HG03196 (cell line): ENCODE results near the gene MPZL2.
A peak's percentile ranks its signal among the peaks of the same experiment; 100 is the strongest.

Experiments
- ATAC-seq: cut with Tn5 transposase; IDR thresholded peaks from one replicate; pipeline ENCODE4 v1.9.1; 2021; ENCODE audit not compliant: unreplicated experiment

Gene MPZL2

GRCh38 chr11:118223570-118223969 lies 40.5 kb downstream of the MPZL2 start:
- no peak for ATAC-seq

- no peak for ATAC-seq
Observed at GRCh38 chr11:118222437-118222836, 41.7 kb downstream of the MPZL2 start.

- no peak for ATAC-seq
Observed at GRCh38 chr11:118221419-118221818, 42.7 kb downstream of the MPZL2 start.

- no peak for ATAC-seq
Observed at GRCh38 chr11:118219732-118220131, 44.4 kb downstream of the MPZL2 start.

- ATAC-seq, result no peak
Observed at GRCh38 chr11:118219244-118219643, 44.9 kb downstream of the MPZL2 start.

DNA sequence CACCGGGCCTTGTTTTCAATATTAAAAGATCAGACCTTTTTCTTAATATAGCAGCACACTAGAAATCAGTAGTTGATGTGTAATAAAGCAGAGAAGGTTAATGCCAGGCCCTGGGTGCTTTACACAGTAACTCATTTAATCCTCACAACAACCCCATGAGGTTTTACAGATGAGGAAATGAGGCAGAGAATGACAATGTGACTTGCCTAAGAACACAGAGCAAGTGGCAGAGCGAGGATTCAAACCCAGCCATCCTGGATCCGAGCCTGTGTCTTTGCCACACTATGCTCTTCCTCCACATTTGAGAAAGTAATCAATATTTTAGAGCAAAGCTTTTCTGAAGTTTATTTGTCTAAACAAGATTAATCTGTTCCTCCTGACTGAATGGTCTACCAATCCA lies 46.5 kb downstream of the MPZL2 start:
- no peak for ATAC-seq

DNA sequence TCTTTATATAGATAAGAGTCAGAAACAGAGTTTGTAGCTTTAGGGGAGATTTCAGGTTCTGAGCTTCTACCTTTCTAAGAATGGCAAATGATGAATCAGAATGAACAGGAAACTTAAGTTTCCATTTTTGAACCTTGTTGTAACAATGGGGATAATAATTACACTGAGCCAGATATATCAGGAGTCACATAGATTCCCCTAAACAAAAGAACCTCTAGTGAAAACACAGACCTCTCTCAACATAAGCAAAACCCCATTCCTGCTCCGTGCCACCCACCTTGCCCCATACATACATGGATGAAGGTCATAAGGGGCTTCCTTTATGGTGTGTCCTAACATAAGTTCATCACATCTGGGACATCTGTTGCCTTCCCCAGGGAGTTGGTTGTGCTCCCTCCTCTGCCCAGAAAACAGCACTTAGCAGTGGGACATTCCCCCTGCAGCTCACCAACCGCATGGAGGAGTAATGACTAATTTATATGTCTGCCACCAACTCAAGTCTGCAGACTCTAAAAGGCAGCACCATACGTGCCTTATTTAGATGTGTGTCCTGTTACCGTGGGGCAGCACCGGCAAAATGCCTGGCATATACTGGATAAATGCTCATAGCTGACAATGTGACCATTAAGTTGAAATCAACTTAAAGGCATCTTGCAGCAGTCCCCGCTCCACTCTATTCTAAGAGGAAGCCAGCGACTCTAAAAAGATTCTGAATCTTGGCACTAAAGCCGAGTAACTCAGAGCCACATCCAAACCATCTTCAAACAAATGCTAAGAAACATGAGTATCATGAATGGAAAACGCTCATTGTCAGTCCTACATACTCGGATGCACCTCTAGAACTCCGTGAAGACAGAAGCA lies 47.2 kb downstream of the MPZL2 start:
- ATAC-seq, result peak; percentile 50

DNA sequence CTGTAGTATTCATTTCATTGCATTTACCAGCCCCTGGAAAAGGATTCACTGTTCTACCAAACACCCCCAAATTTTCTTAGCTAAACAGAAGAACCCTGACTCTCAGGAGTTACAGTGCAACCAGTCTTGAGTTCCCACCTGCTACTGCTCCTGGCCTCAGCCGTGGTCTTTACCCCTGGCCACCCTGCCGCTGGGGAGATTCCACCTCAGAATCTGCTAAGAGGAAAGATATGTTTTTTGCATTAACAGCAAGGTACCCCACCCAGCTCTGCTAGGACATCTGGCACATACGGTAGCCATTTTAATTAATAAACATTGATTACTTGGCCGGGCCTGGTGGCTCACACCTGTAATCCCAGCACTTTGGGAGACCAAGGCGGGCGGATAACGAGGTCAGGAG lies 48.3 kb downstream of the MPZL2 start:
- no peak for ATAC-seq

DNA sequence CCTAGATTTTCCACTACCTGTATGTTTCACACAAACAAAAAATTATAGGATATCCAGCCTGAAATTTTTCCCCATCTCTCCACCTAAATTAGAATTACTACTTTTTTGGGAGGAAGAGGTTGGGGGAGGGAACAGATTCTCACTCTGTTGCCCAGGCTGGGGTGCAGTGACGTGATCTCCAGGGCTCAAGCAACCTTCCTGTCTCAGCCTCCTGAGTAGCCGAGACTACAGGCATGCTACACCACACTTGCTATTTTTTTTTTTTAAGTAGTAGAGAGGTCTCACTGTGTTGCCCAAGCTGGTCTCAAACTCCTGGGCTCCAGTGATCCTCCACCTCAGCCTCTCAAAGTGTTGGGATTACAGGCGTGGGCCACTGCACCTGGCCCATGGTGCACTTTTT lies 48.8 kb downstream of the MPZL2 start:
- no peak for ATAC-seq

- ATAC-seq, result no peak
Observed at GRCh38 chr11:118214210-118214914, 49.7 kb downstream of the MPZL2 start.

DNA sequence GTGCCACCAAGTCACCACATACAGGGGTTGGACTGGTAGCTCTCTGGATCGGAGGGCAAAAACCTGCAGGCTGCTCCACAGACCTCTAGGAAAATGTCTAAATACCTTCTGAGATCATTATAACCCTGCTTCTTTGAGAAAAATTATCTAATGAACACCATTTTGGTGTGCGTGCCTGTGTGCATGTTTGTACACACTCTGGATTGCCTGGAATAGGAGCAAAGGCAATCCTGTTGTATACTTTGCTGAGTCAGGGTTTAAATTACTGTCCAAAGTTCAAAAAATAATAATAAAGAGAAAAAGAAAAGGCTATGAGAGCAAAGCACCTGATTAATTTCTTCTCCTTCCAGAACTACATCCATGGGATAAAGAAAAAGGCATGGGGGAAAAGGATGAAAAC lies 50.3 kb downstream of the MPZL2 start:
- no peak for ATAC-seq

DNA sequence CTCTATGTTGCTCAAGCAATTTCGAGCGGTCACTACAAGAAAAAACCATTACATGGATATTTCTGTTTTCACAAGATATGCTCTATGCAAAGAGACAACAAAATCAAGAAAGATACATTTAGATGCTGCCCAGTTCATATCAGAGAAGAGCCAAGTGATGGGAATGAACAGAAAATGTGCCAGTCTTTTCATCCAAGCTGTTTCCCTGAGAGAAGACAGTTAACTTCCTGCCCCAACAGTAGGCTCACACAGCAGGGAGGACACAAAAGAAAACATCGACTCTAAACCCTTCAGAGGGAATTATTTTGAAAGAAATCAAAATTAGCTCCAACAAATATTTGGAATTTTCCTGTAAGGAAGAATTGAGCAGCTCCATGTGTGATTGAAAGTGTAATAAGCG lies 50.9 kb downstream of the MPZL2 start:
- no peak for ATAC-seq

GRCh38 chr11:118212781-118213191 lies 51.3 kb downstream of the MPZL2 start:
- no peak for ATAC-seq

- ATAC-seq, result no peak
Observed at GRCh38 chr11:118212131-118212725, 51.9 kb downstream of the MPZL2 start.

- no peak for ATAC-seq
Observed at GRCh38 chr11:118211006-118211405, 53.1 kb downstream of the MPZL2 start.

DNA sequence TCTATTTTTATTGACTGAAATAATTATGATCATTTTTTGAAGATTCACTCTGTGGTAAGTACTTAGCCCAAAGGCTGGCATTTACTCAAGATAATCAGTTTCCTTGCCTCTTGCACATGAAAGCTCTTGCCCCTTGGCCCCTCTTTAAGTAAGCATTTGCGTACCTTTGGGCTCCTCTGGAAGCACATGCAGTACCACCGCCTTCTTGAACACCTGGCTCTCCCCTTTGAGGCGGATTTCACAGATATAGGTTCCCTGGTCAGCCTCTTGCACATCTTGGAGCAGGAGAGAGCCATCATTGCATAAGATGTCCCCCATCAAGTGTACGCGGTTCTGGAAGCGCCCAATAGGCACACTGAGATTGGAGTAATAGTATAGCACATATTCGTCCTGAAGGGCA lies 53.8 kb downstream of the MPZL2 start:
- ATAC-seq, result no peak

- ATAC-seq, result no peak
Observed at GRCh38 chr11:118209033-118209432, 55.1 kb downstream of the MPZL2 start.

- ATAC-seq, result no peak
Observed at GRCh38 chr11:118207079-118207478, 57.0 kb downstream of the MPZL2 start.

DNA sequence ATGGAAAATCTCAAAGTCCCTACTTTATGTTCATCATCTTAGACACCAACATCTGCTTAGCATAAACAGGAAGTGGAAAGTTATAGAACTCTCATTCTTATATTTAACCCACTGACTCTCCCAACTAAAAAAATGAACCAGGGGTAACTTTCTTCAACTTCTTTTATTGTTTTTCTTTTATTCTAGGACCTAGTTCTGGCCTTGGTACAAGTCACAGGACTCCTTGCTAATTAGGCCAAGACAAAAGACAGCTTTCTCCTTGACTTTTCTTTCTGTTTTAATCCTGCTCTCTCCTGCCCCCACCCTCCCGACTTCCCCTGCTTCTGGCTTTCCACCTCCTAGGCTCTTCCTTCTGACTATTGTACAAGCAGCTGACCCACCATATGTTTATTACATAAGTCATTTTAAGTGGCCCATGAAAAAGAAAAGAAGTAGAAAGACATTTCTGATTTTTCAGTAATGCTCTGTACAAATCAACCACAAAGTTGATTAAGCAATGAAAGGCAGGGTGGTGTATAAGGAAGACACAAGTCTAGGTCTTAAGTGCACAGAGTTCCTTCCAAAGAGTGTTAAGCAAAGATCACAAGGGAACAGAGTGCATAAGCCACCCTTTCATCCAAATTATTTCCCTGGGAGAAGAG lies 57.6 kb downstream of the MPZL2 start:
- ATAC-seq, result no peak

DNA sequence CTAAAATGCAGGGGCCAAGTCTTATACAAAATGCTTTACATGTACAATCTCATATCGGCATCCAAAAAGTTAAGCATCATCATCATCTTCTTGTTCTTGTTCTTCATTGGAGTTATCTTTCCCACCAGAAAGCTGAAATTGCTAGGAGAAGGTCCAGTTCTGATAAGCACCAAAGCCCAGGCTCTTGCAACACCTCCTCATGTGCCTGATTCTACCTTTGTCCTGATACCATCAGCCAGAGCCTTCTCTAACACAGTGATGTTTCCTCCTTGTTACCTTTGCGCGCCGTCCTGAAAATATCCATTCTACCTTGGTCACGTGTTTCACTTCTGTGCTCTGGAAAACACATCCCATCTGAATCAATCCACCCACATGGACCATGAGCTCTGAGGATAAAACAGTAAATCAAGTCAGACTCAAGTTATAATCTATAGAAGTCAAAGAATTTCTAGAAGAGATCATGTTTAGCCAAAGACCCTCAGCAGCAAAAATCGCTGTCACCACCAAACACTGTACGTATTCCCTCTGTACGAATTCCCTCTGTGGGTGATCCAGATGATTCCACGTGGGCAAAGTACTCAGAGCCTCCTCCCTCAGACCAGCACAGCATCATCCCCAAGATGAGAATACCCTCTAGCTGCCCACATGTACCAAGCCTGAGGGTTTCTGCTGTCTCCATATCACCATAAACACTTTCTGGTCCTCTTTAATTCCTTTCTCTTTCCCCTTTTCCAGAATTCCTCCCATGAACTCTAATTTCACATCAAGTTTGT lies 58.3 kb downstream of the MPZL2 start:
- ATAC-seq, result no peak
